ENCODE results near the gene CROCC.
A peak's percentile ranks its signal among the peaks of the same experiment; 100 is the strongest.
"Not testable (repeated sequence)": the region's sequence is repeated elsewhere in the genome, so short reads cannot be mapped to it uniquely, and the experiment has no call there.

The CROCC gene

GRCh38 chr1:16916036-16916880 is 5.5 kb upstream of the CROCC start:
- DNase-seq: not testable (repeated sequence)

GRCh38 chr1:16918371-16918770 is 3.4 kb upstream of the CROCC start:
- DNase-seq: no peak

DNA sequence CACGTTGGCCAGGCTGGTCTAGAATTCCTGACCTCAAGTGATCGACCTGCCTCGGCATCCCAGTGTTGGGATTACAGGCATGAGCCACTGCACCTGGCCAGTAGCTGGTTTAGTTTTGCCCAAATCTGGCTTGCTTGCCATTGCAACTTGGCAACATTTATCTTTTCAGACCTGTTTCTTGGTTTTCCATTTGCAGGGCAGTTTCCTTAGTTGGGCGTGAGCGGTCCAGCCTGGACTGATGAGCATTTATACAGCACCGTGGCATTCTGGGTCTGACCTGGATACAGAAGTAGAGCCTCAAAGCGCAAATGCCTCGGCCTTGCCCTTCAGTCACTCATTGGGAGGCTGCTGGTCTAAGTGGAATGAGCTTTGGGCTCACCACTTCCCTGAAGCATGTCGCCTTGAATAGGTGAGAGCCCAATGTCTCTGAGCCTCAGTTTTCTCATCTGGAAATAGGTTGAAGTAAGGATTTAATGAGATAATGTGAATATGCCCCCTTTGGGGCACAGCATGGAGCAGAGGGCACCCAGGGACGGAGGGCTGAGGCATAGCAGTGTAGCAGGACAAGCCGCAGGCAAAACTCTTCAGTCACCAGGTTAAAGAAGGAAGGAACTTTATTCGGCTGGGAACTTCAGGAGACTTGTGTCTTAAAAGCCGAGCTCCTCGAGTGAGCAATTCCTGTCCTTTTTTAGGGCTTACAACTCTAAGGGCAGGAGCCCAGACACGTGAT is 2.6 kb upstream of the CROCC start:
- not testable (repeated sequence) for DNase-seq

GRCh38 chr1:16920951-16921350 is 780 bp upstream of the CROCC start:
- no peak for DNase-seq

GRCh38 chr1:16922466-16922865 is 735 bp downstream of the CROCC start:
- DNase-seq: no peak

- no peak for DNase-seq
Observed at GRCh38 chr1:16922885-16923431, 1.2 kb downstream of the CROCC start.

DNA sequence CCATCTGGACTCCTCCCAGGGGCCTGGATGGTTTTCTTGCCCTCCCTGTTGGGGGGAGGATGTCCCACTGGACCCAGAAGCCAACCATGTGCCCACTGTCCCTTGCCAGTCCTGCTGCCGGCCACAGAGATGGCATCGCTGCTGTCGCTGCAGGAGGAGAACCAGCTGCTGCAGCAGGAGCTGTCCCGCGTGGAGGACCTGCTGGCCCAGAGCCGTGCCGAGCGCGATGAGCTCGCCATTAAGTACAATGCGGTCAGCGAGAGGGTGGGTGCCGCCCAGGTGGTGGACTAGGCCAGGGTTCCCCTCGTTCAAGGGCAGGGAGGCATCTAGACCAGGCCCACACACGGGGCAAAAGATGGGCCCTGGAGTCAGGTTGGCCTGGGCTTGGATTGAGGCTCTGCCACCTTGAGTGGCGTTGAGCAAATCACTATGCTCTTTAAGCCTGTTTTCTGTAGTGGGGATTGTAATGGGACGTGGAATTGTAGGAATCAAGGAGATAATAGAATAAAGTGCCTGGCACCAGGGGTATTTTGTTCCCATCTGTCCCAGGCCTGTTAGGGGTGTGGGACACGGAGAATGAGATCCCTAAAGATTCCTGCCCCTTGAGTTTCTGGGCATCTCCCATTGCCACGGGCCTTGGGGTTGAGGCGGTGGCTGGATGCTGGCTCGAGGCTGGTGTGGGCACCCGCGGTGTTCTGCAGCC is 2.6 kb downstream of the CROCC start:
- no peak for DNase-seq

DNA sequence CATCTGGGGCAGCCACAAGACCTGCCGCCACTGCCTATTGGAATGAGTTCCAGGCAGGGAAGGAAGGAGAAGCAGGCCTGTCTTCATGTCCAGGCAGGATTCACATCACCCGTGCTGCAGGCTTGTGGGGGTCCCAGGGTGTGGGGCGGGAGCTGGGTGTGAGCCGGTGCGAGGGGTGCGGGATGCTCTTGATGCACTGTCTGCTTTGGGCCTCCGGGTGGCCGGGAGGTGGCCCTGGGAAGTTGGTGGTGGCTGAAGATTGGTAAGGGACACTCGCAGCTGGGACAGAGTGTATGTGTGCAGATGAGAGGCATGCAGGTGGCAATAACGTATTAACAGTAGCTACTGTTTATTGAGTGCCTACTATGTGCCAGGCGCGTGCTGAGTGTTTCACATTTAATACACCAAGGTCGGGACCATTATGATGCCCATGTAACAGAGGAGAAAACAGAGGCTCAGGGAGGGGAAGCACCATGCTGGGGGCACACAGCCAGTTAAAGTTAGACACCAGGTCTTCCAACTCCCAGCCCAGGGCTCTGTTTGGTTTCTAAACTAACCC is 3.3 kb downstream of the CROCC start:
- no peak for DNase-seq

DNA sequence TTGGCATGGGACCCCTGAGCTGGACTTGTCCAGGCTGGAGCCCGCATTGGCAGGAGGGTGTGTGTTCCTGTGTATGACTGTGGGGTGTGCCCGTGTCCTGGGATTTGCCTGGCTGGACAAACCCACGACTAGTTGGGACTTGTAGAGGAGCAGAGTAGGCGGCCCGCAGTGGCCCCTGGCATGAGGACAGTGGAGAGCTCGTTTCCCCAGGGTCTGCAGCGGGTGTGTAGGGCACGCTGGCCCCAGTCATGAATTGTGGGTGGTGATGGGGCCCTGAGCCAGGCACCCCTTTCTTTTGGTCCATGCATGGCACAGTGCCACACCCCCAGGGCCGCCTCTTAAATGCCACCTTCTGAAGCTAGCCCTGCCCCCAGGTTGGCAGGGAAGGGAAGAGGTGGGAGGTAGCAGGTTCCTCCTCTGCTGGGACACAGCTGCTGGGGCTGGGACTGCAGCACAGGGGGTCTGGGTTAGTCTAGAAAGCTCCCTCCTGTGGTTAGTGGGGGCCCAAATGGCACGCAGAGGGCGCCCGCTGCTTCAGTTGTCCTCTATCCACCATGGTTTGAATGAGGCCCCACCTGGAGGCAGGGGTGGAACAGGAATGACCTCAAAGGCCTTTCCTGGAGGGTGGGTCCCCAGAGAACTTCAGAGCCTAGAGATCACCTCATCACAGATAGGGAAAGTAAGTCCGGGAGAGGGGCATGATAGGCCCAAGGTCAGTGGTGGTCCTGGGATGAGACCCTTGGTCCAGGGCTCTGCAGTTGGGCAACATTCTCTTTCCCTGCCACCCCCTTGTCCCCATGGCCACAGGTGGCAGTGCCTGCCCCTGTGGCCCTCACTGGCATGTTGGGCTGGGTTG is 4.1 kb downstream of the CROCC start:
- no peak for DNase-seq

DNA sequence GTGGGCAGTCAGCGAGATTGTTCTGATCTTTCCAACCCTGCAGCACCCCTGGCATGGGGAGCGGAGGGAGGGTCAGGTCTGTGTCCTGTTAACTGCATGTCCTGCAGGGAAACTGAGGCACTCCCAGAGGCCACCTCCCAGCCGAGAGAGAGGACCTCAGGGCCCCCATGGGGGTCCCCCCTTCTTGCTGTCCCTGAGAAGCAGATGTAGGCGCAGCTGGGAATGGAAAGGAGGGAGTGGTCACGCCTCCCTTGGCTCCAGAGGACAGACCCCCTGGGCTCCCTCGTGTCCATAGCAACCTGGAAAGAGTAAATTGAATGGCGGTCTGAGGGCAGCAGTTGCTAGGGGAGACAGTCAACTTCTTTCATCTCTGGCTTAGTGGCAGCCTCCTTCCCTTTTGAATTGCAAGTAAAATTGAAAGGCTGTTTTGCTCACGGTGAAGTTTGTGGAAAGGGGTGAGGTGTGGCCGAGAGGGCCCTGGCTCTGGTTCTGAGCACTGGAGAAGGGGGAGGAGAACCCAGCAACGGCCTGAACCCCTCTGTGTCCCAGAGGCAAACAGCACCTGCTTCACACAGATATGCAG is 4.9 kb downstream of the CROCC start:
- peak; percentile 39 to 80 for DNase-seq

GRCh38 chr1:16927256-16927655 is 5.5 kb downstream of the CROCC start:
- no peak for DNase-seq

- no peak for DNase-seq
Observed at GRCh38 chr1:16927711-16928485, 6.2 kb downstream of the CROCC start.

- not testable (repeated sequence) for DNase-seq
Observed at GRCh38 chr1:16929146-16930041, 7.7 kb downstream of the CROCC start.

DNA sequence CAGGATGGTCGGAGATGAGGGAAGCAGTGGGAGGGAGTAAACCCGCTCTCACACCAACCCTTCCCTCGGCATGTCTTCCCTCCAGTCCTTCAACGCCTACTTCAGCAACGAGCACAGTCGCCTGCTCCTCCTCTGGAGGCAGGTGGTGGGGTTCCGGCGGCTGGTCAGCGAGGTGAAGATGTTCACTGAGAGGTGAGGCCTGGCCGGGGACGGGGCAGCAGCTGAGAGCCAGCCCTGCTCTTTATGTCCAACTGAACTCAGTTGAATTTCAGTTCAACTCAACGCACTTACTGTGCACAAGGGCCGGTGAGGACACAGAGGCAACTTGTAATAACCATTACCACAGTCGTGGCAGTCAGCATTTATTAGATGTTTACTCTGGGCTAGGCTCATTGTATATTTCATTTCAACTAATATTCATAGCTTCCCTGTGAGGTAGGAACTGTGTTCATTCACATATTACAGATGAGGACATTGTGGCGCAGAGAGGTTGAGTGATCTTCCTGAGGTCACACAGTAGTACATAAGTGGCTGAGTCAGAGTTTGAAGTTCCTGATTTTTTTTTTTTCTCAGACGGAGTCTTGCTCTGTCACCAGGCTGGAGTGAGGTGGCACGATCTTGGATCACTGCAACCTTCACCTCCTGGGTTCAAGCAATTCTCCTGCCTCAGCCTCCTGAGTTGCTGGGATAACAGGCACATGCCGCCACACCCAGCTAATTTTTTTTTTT is 9.6 kb downstream of the CROCC start:
- not testable (repeated sequence) for DNase-seq

DNA sequence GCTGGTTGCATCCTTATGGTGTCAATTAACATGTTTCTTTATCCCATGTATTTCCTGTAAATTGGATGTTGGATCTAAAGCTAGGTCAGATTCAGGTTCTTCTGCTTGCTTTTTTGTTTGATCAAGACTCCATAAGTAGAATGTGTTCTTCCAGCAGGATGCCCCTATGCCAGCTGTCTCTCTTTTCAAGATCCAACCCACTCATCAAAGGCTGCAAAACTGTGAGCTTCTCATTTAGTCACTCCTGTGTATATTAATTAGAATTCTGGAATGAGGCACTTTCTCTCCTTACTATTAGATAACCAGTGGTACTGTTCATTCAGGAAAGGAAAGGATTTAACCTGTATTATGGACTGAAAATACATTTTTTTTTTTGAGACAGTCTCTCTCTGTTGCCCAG is 12.2 kb downstream of the CROCC start:
- not testable (repeated sequence) for DNase-seq

- DNase-seq: not testable (repeated sequence)
Observed at GRCh38 chr1:16936580-16936979, 14.8 kb downstream of the CROCC start.

DNA sequence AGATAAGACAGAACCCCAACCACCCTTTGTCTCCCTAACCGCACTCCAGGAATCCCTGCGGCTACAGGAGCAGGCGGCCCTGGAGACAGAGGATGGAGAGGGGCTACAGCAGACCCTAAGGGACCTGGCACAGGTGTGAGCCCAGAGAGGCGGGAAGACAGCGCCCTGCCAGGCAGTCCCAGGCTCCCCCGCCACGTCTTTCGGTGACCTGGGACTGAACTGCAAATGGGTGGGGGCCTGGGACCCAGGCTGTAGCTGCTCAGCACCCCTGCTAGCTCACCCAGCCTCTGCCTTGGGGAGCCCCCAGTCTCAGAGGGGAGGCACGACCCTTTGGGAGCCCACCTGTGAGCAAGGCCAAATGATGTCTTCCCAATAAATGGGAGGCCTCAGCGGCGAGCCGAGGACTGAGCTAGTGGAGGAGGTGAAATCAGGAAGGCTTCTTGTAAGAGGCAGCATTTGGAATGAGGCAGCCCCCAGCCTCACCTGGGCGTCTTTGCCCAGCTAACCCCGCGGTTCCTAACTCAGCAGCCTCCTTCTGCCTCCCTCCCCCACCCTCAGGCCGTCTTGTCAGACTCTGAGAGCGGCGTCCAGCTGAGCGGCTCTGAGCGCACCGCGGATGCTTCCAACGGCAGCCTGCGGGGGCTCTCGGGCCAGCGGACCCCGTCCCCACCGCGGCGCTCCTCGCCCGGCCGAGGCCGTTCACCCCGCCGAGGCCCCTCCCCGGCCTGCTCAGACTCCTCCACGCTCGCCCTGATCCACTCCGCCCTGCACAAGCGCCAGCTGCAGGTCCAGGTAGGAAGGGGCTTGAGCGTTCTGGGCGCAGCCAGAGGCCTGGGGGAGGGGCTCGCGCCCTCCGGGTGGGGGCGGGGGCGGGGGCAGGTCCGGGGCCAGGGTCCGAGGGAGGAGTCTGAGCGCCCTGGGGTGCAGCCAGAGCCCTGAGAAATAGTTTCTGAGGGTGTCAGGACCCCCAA is 16.9 kb downstream of the CROCC start:
- no peak for DNase-seq

Measured in hippocampal formation (tissue), 2 donors.